Measurements from ENCODE around the gene UBQLN1. TPM values are rescaled to one million over a fixed set of nuclear protein-coding genes. Genes with fewer than 3 reads are reported as not detected.

Gene UBQLN1
- total RNA-seq = 127 and 162 TPM in 2 replicates

DNA sequence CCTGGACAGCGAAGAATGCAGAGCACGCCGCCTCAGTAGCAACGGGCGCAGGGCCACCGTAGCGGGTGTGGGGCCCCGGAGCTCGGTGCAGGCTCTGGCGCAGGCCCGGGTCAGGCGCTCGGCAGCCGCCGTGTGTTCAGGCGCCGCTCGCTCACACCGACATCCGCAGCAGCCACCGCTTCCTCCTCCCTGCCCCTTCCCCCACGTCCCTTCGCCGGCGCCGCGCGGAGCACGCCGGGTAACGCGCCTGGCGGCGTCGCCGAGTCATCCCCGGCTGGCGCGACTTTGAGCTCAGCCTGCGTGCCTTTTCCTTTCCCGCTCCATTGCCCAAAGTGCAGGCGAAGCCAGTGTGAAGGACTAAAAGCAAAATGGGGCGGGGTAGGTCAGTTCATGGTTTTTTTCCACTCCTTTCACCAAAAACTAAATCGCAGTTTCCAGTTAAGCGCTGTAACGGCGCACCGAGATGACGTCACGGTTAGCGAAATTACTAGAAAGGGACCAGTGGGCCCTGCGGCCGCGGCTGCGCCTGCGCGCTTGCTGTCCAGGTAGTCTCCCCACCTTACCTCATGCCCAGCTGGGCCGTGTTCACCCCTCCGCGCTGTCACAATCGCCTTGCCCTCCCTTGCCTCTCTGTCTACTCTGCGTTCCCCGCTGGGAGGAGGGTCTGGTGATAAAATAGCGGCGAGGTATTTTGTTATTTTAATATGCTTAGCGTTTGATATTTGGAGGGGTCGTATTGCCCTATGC, at the start of gene UBQLN1:
Gene UBQLN1 (minus strand): TSS at position 191 of the 747 bp plus-strand sequence. CDS start 279 bp downstream, outside the sequence.

DNA sequence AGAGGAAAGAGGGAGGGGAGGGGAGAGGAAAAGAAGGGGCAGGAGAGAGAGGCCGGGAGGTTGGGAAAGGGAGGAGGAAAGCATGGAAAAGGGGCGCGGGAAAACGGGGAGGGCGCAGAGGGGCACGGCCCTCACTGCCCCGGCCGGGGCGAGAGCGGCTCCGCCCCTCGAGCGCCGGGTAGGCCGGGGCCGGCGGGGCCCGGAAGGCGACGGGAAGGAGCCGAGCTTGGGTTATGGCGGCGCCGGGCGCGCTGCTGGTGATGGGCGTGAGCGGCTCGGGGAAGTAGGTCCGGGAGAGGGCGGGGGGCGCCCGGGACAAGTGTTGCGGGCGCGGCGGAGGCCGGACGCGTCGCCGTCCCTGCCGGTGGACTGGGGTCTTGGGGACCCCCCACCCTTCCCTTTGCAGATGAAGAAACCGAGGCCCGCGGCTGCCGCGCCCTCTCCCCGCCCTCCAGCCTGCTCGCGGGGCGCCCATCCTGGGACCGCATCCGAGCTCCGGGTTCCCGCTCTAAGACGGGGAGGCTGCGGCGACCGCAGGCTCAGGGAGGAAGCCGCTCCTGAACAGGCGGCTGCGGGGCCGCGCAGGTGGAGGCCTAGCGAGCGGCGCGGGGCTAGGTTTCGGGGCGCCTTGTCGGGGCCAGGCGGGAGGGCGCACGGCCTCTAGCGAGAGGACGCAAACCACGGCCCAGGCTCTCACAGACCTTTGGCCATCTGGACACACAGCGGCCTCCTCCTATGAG, 84.6 kb downstream of the UBQLN1 start, which contains the start of gene IDNK:
Gene IDNK (plus strand): TSS at position 205 of the 740 bp plus-strand sequence. CDS start 29 bp downstream, at position 234.

Other genes starting within 250 kb of the UBQLN1 start
- 2.6 and 6.9 TPM in 2 replicates for gene FRMD3, start 169.6 kb downstream of the UBQLN1 start, total RNA-seq
- 4.0 and 4.1 TPM in 2 replicates for gene IDNK, start 84.8 kb downstream of the UBQLN1 start, total RNA-seq
- 0.50 and 0.52 TPM in 2 replicates for gene GKAP1, start 109.8 kb upstream of the UBQLN1 start, total RNA-seq
- 3.0 and 3.3 TPM in 2 replicates for gene KIF27, start 213.5 kb upstream of the UBQLN1 start, total RNA-seq

Measured in smooth muscle cell of the pulmonary artery (primary cell).